NCI-H2196 (cell line): ENCODE measurements around the gene HSD17B1.

ENCODE experiments used
- DNase-seq: peaks from one replicate; lab custom pipeline; 2025; ENCODE audit not compliant: unreplicated experiment; lab: John Stamatoyannopoulos, UW

The HSD17B1 gene

GRCh38 chr17:42603318-42603717 lies 50.6 kb downstream of the HSD17B1 start:
- DNase-seq: no peak
